ENCODE measurements around the gene DTNA. TPM values are rescaled to one million over a fixed set of nuclear protein-coding genes. Genes with fewer than 3 reads are reported as not detected.

The DTNA gene
- total RNA-seq, 1 donor from 2014 or later, result 0.25 TPM

GRCh38 chr18:34767601-34768027, 57.5 kb downstream of the DTNA start:
- intact Hi-C loops (cut with micrococcal nuclease), result no loop called here

DNA sequence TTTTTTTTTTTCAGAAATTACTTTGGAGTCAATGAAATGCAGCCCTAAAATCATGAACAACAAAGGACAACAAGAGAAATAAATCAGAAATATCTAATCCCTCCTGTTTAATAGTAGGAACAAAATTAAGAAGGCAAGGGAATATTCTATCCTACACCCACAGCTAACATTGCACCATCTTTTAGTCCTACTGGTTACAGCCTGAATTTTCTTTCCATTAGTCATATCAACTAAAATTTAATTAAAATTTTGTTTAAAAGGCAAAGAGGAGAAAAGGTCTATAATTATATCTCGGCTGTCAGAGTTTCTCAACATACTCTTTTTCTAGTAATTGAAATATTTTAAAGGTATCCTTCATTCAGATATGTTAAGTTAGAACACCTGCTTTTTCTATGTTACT, 61.9 kb downstream of the DTNA start:
- intact Hi-C loops (cut with micrococcal nuclease), result no loop called here

DNA sequence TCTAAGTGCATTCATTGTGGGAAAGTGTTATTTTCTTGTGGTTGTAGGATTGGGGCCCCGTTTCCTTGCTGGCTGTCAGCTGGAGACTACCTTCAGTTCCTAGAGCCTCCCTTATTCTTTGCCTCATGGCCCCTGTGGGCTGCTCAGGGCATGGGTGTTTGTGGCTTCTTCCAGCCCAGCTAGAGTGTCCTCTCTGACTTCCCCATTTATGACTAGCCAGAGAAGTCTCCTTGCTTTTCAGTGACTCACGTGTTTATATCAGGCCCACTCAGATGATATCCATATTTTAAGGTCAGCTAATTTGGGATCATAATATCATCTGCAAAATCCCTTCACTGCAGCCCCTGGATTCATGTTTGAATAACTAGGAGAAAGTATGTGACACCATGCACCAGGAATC, 62.8 kb downstream of the DTNA start:
- intact Hi-C loops (cut with micrococcal nuclease), result no loop called here

- intact Hi-C loops (cut with micrococcal nuclease), result no loop called here
These were observed 63.3 kb downstream of the DTNA start for GRCh38 chr18:34773378-34773777.

DNA sequence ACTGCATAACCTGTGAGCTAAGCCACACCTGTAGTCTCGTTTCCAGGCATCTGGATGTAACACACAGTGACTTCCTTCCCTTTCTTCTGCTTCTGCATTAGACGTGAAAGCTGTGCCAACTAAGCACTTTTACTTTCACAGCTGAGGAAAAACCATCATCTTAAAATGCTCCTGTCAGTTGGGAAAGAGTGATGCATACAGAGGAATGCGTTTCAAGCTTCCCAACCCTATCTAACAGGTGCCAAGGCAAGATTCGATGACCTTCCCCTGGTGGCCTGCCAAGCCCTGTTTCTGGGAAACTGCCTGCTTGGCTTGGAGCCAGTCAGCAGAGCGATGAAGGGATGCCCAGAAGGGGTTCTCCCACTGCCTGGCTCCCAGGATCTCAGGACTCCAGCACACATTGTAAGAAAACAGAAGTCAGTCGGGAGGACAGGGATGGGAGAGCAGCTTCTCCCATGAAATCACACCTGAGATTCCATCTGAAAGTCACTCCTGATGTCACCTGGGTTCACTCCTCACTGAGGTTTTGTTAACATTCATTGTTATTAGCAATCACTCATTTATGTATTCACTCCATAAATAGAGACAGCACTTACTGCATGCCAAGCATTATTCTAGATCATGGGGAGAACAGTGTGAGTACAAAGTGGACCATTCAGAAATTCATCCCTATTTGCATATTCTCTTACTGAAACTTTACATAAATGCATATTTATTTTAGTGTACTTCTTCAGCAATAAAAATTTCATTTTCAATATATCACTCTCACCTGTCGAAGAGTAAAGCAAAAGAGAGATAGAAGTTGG, 64.1 kb downstream of the DTNA start:
- intact Hi-C loops (cut with micrococcal nuclease), result no loop called here

GRCh38 chr18:34775461-34775860, 65.4 kb downstream of the DTNA start:
- intact Hi-C loops (cut with micrococcal nuclease), result no loop called here

GRCh38 chr18:34779112-34779511, 69.0 kb downstream of the DTNA start:
- intact Hi-C loops (cut with micrococcal nuclease), result no loop called here

DNA sequence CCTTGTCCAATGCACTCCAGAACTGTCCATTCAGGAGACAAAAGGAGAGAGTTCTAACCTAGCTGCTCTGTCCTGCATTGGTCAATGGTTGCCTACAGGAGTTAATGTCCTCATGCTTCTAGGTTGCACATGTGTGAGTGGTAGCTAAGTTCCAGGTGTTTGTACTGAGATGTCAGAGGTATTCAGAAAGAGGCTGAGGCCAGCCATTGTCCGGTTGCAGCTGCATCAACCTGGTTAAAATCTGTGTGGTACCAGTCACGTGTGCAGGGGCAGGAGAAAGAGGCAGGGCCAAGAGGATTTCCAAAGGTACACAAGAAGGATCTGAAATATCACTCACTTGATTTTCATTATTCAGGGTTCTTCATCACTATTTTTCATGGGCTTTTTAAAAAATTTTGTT, 70.8 kb downstream of the DTNA start:
- intact Hi-C loops (cut with micrococcal nuclease), result no loop called here

- intact Hi-C loops (cut with micrococcal nuclease), result no loop called here
These were observed 73.4 kb downstream of the DTNA start for GRCh38 chr18:34783501-34783900.

- intact Hi-C loops (cut with micrococcal nuclease), result loop anchor here (5.0 kb wide), 2 partner anchors 664 to 1554 kb away; no protein-coding TSS in a partner anchor
These were observed 76.2 kb downstream of the DTNA start for GRCh38 chr18:34786162-34786741.

- intact Hi-C loops (cut with micrococcal nuclease), result loop anchor here (1.0 to 5.0 kb wide), 3 partner anchors 127 to 1556 kb away; no protein-coding TSS in a partner anchor
These were observed 77.9 kb downstream of the DTNA start for GRCh38 chr18:34787931-34788532.

DNA sequence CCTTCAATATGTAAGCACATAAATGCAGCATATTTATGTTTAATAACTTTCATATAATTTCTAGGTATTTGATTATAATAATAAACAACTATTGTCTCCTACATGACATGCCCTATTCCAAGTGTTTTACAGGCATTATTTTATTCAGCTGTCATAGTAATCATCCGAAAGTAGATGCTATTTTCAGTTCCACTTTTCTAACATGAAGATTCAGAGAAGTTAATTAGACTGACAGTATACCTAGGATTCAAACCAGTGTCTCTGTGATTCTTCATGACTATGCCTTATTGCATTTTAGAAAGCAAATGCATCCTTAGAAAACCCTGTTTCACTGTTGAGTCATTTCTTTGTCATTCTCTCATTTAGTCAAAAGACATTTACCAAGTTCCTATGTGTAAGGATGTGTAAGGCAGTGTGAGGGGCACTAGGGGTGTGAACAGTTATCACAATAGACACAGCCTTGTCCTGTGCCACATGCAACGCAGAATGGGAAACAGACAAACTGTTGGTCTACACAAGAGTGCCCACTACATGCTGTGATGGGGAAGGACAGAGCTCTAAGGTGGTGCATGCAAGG, 79.8 kb downstream of the DTNA start:
- intact Hi-C loops (cut with micrococcal nuclease), result loop anchor here (5.0 kb wide), 2 partner anchors 668 to 1558 kb away; no protein-coding TSS in a partner anchor

GRCh38 chr18:34794348-34794747, 84.2 kb downstream of the DTNA start:
- intact Hi-C loops (cut with micrococcal nuclease), result no loop called here

- intact Hi-C loops (cut with micrococcal nuclease), result no loop called here
These were observed 85.1 kb downstream of the DTNA start for GRCh38 chr18:34795070-34795732.

- intact Hi-C loops (cut with micrococcal nuclease), result no loop called here
These were observed 86.0 kb downstream of the DTNA start for GRCh38 chr18:34796035-34796657.

GRCh38 chr18:34799291-34799690, 89.2 kb downstream of the DTNA start:
- intact Hi-C loops (cut with micrococcal nuclease), result no loop called here

GRCh38 chr18:34800381-34800780, 90.3 kb downstream of the DTNA start:
- intact Hi-C loops (cut with micrococcal nuclease), result no loop called here

DNA sequence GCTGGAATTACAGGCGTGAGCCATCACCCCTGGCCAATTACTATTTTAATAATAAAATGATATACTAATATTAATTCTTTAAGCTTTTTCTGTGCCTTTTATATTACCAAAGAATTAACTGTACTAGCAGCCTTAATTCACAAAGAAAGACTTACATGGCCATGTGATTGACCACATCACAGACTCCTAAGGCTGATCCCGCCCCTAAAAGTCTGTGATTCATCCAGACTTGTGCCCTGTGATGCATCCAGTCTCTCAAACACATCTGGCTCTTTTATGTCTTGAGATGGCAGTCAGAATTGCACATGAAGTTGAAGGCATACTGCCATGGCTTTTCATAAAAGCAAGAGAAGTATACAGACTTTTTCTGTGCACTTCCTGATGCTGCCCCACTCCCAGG, 91.7 kb downstream of the DTNA start:
- intact Hi-C loops (cut with micrococcal nuclease), result no loop called here

DNA sequence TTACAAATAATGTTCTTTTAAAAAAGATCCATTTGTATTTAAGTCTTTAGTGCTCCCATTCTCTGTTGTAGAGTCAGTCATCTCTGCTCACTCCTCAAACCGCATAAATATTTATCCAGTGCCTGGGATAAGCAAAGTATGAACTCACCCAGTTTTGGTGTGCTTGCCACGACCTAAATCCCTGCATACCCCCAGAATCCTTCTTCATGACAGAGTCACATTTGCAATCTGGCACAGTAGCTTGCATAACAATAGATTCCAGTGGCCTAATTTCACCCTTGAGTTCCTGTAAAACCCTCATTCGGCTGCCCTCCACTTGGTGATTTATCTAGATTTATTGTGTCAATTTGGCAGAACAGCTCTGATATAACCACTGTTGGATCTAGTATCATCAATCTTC, 92.9 kb downstream of the DTNA start:
- intact Hi-C loops (cut with micrococcal nuclease), result no loop called here

DNA sequence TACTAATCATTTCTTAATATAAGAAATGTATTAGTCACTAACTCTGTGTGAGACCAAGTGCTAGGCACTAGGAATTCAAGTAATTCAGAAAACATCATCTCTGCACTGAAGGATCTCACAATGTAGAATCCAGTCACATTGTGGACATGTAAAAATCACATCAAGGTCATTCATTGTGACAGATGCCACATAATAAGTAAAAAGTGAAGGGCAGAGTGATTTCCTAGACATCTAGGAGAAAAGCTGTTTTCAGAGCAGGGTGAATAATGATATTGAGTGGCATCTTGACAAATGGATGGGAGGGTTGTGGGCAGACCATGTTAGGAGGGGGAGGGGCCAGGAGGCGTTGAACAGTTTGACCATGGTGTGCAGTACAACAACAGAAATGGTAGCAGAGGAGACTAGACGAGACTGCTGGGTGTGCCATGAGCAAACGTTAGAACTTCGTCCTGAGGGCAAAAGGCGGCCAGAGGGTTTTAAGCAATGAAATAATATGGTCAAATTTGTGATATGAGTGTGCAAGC, 93.8 kb downstream of the DTNA start:
- intact Hi-C loops (cut with micrococcal nuclease), result no loop called here
